ENCODE measurements around the gene CASP5. TPM values are rescaled to one million over a fixed set of nuclear protein-coding genes. Genes with fewer than 3 reads are reported as not detected.

Gene CASP5
- total RNA-seq, 1 experiment from 2014 or later, result not detected

GRCh38 chr11:104995001-104995408, 28.0 kb downstream of the CASP5 start:
- no peaks in the 10 kb centered on the region for H3K27me3 Mint-ChIP-seq (ENCODE audit: low read depth)
- TF ChIP-seq CTCF (IDR thresholded peaks at IDR 0.05) (no peak), GABPB1 (CRISPR knock-in tag; IDR thresholded peaks at IDR 0.05) (peak; percentile 60)

GRCh38 chr11:104992781-104993180, 30.2 kb downstream of the CASP5 start:
- POLR2A ChIA-PET, result no interaction called here
- no peak for DNase-seq (ENCODE audit: low spot score)
- TF ChIP-seq FOXK1 (CRISPR knock-in tag; IDR thresholded peaks at IDR 0.05), result no peak
- no peak for TF ChIP-seq NR3C1 (CRISPR knock-in tag; conservative IDR thresholded peaks at IDR 0.05; ENCODE audit: low read depth)
- no peak for TF ChIP-seq CTCF (IDR thresholded peaks at IDR 0.05)
- TF ChIP-seq ZNF423 (CRISPR knock-in tag; IDR thresholded peaks at IDR 0.05), result no peak
- TF ChIP-seq ZBTB43 (CRISPR knock-in tag; IDR thresholded peaks at IDR 0.05), result no peak
- TF ChIP-seq ZNF232 (CRISPR knock-in tag; IDR thresholded peaks at IDR 0.05), result no peak
- no peak for TF ChIP-seq ZBTB21 (CRISPR knock-in tag; IDR thresholded peaks at IDR 0.05; ENCODE audit: borderline replicate concordance)
- no peak for TF ChIP-seq ATF1 (CRISPR knock-in tag; IDR thresholded peaks at IDR 0.05)
- no peak for TF ChIP-seq ZNF219 (CRISPR knock-in tag; IDR thresholded peaks at IDR 0.05; ENCODE audit: borderline replicate concordance)
- TF ChIP-seq ZNF281 (CRISPR knock-in tag; IDR thresholded peaks at IDR 0.05), result no peak
- TF ChIP-seq ESRRA (CRISPR knock-in tag; IDR thresholded peaks at IDR 0.05; ENCODE audit: borderline replicate concordance), result no peak
- no peak for TF ChIP-seq CBFB (CRISPR knock-in tag; IDR thresholded peaks at IDR 0.05; ENCODE audit: low read depth)
- TF ChIP-seq GRHL2 (CRISPR knock-in tag; IDR thresholded peaks at IDR 0.05; ENCODE audit: insufficient replicate concordance, severe bottlenecking), result no peak
- no peak for TF ChIP-seq IRF1 (CRISPR knock-in tag; IDR thresholded peaks at IDR 0.05)
- H3K27me3 Mint-ChIP-seq (ENCODE audit: low read depth), result no peaks in the 10 kb centered on the region
- H3K9me3 Mint-ChIP-seq, result peaks cover 45% of the 10 kb centered on the region
- no peak overlapping the region for H3K27ac Mint-ChIP-seq
- ATAC-seq, result no peak
- H3K36me3 Mint-ChIP-seq, result peaks cover 9% of the 10 kb centered on the region; the same call in 1 of the 2 replicates
- no peak overlapping the region for H3K4me3 Mint-ChIP-seq
- H3K4me1 Mint-ChIP-seq, result no peaks in the 10 kb centered on the region
- CTCF ChIA-PET, result no interaction called here

More at GRCh38 chr11:104995001-104995408, 28.0 kb downstream of the CASP5 start:
- H3K9me3 Mint-ChIP-seq, result peaks cover 30% of the 10 kb centered on the region
- DNase-seq (ENCODE audit: low spot score) (no peak), ATAC-seq (no peak)
- H3K4me1 Mint-ChIP-seq, result peaks cover 2% of the 10 kb centered on the region; the same call in 1 of the 2 replicates
- 0 out of 2 replicates have a peak overlapping the region, but pooled peaks have one; percentile 18 for H3K27ac Mint-ChIP-seq
- no peaks in the 10 kb centered on the region; the same call in 1 of the 2 replicates for H3K36me3 Mint-ChIP-seq
- no peak overlapping the region for H3K4me3 Mint-ChIP-seq
- ChIA-PET CTCF (no interaction called here), POLR2A (no interaction called here)

Measured in WTC11 (cell line).